ENCODE results near the gene TEX54.

DNA sequence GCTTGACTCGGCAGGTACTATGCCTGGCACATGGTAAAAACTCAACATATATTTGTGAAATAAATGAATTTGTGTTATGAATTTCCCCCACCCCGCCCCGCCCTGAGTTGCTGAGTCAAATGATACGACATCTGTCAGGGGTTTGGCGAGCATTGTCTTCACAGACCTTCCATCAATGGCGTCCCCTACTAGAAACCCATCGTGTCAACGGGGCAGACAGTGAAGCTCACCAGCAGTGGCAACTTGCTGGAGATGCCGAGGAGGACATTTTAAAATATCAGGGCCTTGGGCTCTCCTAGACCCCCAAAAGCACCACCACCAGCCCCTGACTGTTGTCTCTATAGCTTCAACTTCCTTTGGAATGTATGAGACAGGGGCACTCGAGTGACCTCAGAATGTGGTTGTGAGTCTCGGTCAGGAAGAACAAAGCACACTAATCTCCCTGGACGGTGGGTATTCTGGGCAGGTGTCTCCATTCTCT, 26.6 kb downstream of the TEX54 start:
- TF ChIP-seq NPAS2 (CRISPR knock-in tag; IDR thresholded peaks at IDR 0.05; ENCODE audit: borderline replicate concordance), result no peak
- no peak for TF ChIP-seq ESRRA (IDR thresholded peaks at IDR 0.05; ENCODE audit: borderline replicate concordance, low read length)
- no peak for TF ChIP-seq SREBF2 (IDR thresholded peaks at IDR 0.05)
